Effector memory CD4-positive, alpha-beta T cell (primary cell): ENCODE measurements around the gene GRID1.
"Not testable (repeated sequence)": the region's sequence is repeated elsewhere in the genome, so short reads cannot be mapped to it uniquely, and the experiment has no call there.

Source experiments
- DNase-seq, 3 donors: peaks; one replicate each; pipeline ENCODE4 v3.0.0-alpha.2; 2020
- H3K27ac ChIP-seq: 2 replicates; pipeline ENCODE4 v1.7.0; 2013; ENCODE audit warnings: mild to moderate bottlenecking, low read length, moderate library complexity; ENCODE audit not compliant: insufficient read depth, poor library complexity, severe bottlenecking
- H3K27me3 ChIP-seq: replicated peaks from 2 replicates; pipeline ENCODE4 v1.7.0; 2013; ENCODE audit warnings: mild to moderate bottlenecking, low read length; ENCODE audit not compliant: insufficient read depth, control insufficient read depth, poor library complexity, severe bottlenecking
- H3K36me3 ChIP-seq: 2 replicates; pipeline ENCODE4 v1.7.0; 2013; ENCODE audit warnings: mild to moderate bottlenecking, low read length, moderate library complexity; ENCODE audit not compliant: control insufficient read depth, insufficient read depth
- H3K4me1 ChIP-seq: 2 replicates; pipeline ENCODE4 v1.7.0; 2013; ENCODE audit warnings: low read length, mild to moderate bottlenecking; ENCODE audit not compliant: control insufficient read depth, insufficient read depth, poor library complexity, severe bottlenecking
- H3K4me3 ChIP-seq: 2 replicates; pipeline ENCODE4 v1.7.0; 2013; ENCODE audit warnings: low read length, low read depth, mild to moderate bottlenecking; ENCODE audit not compliant: insufficient read depth, poor library complexity, severe bottlenecking
- H3K9me3 ChIP-seq: 2 replicates; pipeline ENCODE4 v1.7.0; 2013; ENCODE audit warnings: mild to moderate bottlenecking, low read length, moderate library complexity; ENCODE audit not compliant: control insufficient read depth

Gene GRID1

DNA sequence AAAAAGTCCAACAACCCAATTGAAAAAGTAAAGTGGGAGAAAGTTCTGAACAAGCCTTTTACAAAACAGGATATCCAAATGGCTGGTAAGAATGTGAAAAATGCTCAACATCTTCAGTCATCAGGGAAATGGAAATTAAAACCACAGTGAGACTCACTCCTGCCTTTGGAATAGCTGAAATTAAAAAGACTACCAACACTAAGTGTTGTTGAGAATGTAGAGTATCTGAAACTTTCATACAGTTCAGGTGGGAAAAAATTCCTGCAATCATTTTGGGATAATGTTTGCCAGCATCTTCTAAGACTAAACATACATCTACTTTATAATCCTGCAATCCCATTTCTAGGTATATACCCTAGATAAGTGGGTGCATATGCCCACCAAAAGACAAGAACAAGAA, 395.1 kb downstream of the GRID1 start:
- H3K36me3 ChIP-seq, result no peaks in the 10 kb centered on the region
- H3K27ac ChIP-seq, result no peak overlapping the region
- no peaks in the 10 kb centered on the region for H3K4me1 ChIP-seq
- no peak for DNase-seq
- H3K4me3 ChIP-seq, result no peak overlapping the region
- H3K27me3 ChIP-seq, result no peaks in the 10 kb centered on the region
- H3K9me3 ChIP-seq, result no peaks in the 10 kb centered on the region

DNA sequence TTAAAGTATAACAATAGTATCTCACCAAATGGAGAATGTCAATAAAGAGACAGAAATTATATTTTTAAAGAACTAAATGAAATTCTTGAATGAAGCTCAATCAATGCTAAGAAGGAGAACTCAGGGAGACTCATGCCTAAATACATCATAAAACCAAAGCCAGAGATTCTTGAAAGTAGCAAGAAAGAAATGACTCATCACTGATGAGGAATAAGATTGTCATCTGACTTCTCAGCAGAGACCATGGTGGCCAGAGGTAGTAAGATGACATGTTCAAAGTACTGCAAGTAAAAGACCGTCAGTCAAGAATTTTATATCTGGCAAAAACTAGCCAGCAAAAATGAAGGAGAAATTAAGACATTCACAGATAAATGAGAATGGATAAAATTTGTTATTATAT, 399.0 kb downstream of the GRID1 start:
- Histone ChIP-seq H3K27me3 (no peaks in the 10 kb centered on the region), H3K4me3 (no peak overlapping the region), H3K9me3 (no peaks in the 10 kb centered on the region), H3K27ac (no peak overlapping the region), H3K4me1 (no peaks in the 10 kb centered on the region), H3K36me3 (no peaks in the 10 kb centered on the region)
- DNase-seq, result no peak

DNA sequence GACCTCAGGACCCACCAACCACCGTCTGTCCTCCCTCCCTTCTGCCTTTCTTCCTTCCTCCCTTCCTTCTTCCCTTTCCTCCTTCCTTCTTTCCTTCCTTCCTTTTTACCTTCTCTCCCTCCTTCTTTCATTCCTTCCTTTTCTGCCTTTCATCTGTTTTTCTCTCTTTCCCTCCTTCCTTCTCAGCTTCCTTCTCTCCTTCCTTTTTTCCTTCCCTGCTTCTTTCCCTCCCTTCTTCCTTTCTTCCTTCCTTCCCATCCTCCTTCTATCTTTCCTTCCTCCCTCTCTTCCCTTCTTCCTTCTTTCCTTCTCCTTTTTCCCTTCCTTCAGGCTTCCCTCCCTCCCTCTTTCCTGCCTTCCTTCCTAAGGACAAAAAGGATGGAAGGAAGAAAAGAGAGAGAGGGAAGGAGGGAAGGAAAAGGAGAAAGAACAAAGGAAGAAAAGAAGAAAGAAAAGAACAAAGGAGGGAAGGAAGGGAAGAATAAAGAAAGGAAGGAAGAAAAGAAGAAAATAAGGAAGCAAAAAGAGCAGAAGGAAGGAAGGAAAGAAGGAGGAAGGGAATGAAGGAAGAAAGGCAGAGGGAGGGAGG, 405.0 kb downstream of the GRID1 start:
- Histone ChIP-seq H3K4me3 (no peak overlapping the region), H3K9me3 (no peaks in the 10 kb centered on the region), H3K4me1 (no peaks in the 10 kb centered on the region), H3K27me3 (peaks cover 3% of the 10 kb centered on the region), H3K27ac (no peak overlapping the region), H3K36me3 (no peaks in the 10 kb centered on the region)
- no peak for DNase-seq

DNA sequence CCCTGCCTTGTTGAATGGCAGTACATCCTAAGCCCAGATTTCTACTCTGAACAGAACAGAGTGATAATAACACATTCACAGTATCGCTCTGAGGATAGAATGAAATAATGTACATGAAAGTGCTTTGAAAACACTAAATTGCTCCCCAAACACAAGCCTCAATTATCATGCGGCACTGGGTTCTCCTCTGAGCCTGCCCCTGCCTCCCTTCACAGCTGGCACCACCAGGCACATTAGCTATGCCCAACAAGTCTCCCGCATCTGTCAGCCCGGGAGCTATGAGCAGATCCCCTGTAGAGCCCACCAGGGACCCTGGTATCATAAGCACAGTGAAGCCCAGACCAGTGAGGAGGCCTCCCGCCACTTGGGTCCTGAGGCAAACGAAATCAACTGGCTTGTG, 405.5 kb downstream of the GRID1 start:
- Histone ChIP-seq H3K4me3 (no peak overlapping the region), H3K27me3 (peaks cover 3% of the 10 kb centered on the region), H3K9me3 (no peaks in the 10 kb centered on the region), H3K4me1 (no peaks in the 10 kb centered on the region), H3K27ac (no peak overlapping the region), H3K36me3 (no peaks in the 10 kb centered on the region)
- DNase-seq, result no peak

DNA sequence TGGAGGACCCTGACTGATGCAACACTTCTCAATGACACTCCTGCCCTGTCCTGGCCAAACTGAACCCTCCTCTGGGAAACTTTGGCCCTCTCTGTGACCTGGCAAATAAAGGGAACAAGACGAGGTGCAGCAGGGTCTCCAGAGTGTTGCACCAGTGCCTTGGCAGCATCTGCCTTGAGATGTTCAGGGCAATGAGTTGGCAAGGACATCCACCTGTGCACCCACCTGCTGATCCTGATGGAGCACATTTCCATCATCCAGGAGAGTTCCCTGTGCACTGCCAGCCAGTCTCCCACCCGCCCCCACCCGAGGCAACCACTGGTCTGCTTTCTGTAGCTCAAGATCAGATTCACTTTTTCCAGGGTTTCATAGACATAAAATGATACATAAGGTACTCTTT, 407.4 kb downstream of the GRID1 start:
- no peak for DNase-seq
- Histone ChIP-seq H3K4me1 (no peaks in the 10 kb centered on the region), H3K27ac (no peak overlapping the region), H3K36me3 (no peaks in the 10 kb centered on the region), H3K9me3 (no peaks in the 10 kb centered on the region), H3K27me3 (peaks cover 3% of the 10 kb centered on the region), H3K4me3 (no peak overlapping the region)

DNA sequence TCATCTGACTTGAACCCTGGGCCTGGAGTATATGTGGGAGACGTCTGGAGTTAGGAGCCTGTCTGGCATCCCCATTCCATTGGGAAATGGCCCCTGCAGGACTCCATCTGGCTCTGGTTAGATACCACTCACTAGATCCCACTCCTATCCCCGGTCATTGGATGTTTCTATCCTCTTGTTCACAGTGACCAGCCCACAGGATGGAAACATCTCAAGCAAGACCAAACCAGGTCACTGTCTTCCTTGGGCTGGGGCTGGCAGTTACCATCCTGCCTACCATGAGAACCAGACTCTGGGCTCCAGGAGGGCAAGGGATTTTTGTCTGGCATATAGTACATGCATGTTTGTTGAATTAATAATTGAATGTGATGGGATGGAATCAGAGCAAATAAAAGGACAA, 415.7 kb downstream of the GRID1 start:
- no peak overlapping the region for H3K27ac ChIP-seq
- no peak overlapping the region for H3K4me3 ChIP-seq
- no peaks in the 10 kb centered on the region for H3K4me1 ChIP-seq
- no peak for DNase-seq
- no peaks in the 10 kb centered on the region for H3K36me3 ChIP-seq
- H3K27me3 ChIP-seq, result no peaks in the 10 kb centered on the region
- no peaks in the 10 kb centered on the region for H3K9me3 ChIP-seq

DNA sequence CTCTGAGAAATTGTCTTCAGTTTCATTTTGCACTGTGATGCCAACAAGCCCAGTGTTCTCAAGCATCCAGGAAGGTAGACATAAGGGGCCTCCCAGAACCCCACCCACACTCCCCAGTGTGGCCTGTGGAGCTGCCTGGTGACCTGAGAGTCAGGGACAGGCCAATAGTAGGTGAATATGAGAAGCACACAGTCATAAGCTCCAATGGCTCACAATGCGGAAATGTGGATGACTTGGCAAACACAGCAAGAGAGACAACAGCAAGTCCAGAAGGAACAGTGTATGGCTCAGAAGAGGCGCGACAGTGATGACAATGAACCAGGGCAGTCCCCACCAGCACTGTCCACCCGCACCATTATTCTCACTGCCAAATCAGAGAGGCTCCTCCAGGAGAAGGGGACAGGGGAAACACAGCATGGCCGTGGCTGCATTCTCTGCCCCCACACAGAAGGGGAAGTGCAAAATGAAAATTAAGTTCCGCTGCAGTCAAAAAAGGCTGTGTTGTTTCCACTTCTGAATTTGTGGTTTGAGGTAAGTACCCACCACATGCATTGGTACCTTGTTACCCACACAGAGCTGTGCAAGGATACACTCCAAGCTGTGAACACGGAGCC, 419.8 kb downstream of the GRID1 start:
- H3K27ac ChIP-seq, result no peak overlapping the region
- H3K27me3 ChIP-seq, result no peaks in the 10 kb centered on the region
- H3K4me3 ChIP-seq, result no peak overlapping the region
- no peaks in the 10 kb centered on the region for H3K36me3 ChIP-seq
- no peaks in the 10 kb centered on the region for H3K9me3 ChIP-seq
- no peak for DNase-seq
- H3K4me1 ChIP-seq, result no peaks in the 10 kb centered on the region

DNA sequence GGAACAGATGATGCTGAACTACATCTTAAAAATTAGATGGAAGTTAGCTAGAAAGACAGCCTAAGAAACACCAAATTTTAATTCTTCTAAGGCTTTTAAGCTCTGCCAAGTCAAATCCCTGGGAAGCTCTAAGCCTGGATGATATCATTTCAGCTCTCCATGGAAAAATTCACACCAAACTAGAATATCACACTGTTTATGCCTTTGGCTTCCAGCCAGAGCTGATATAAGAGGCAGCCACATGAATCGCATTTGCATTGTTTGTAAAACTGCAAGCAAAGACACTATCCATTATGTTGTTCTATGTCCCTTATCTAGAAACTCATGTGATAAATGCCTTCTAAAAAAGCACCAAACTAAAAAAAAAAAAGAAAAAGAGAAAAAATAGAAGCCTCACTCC, 430.4 kb downstream of the GRID1 start:
- Histone ChIP-seq H3K27ac (no peak overlapping the region), H3K4me3 (no peak overlapping the region), H3K9me3 (no peaks in the 10 kb centered on the region), H3K4me1 (no peaks in the 10 kb centered on the region), H3K27me3 (no peaks in the 10 kb centered on the region), H3K36me3 (no peaks in the 10 kb centered on the region)
- DNase-seq, result no peak

DNA sequence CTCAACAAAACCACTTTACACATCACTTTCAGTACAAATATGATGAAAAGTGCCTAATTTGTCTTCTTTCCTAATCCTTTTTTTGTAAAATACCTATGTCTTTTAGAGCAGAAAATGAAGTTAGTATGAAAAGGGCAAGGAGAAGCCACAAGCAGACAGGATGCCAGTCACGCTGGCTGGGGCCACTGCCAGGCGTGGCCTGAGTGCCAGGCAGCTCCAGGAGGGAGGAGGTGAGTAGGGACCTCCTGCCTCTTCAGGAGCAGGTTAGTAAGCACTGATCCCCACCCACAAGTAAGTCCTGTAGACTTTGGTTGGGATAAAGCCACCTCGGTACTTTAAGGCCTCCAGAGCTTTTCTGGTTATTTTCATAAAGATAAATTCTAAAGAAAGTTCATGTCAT, 432.0 kb downstream of the GRID1 start:
- Histone ChIP-seq H3K4me3 (no peak overlapping the region), H3K9me3 (no peaks in the 10 kb centered on the region), H3K27ac (no peak overlapping the region), H3K36me3 (no peaks in the 10 kb centered on the region), H3K4me1 (no peaks in the 10 kb centered on the region), H3K27me3 (no peaks in the 10 kb centered on the region)
- DNase-seq, result no peak

DNA sequence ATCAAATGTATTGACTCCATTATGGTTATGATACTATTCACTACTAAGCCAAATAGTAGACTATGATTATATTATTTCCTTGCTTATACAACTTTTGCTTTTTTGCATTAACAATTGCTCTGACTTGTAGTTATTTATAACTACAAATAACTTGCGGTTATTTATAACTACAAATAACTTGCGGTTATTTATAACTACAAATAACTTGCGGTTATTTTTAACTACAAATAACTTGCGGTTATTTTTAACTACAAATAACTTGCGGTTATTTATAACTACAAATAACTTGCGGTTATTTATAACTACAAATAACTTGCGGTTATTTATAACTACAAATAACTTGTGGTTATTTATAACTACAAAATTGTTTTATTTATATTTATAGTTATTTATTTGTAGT, 436.6 kb downstream of the GRID1 start:
- H3K4me1 ChIP-seq, H3K4me3 ChIP-seq, H3K27ac ChIP-seq, DNase-seq, H3K9me3 ChIP-seq, H3K27me3 ChIP-seq, H3K36me3 ChIP-seq: not testable (repeated sequence)
